Colonic mucosa (tissue), 4 donors: Measurements from ENCODE around the gene CPLX1. TPM values are rescaled to one million over a fixed set of nuclear protein-coding genes. Genes with fewer than 3 reads are reported as not detected.

Experiments
- DNase-seq: peaks from one replicate; pipeline ENCODE4 v3.0.0-alpha.2; 2020
- H3K27ac ChIP-seq: fragments of 200-600 bp; one replicate; pipeline ENCODE4 v1.8.0; 2021
- H3K27me3 ChIP-seq: fragments of 200-600 bp; one replicate; pipeline ENCODE4 v1.8.0; 2021
- H3K36me3 ChIP-seq: fragments of 200-600 bp; one replicate; pipeline ENCODE4 v1.8.0; 2021
- H3K4me1 ChIP-seq: fragments of 200-600 bp; one replicate; pipeline ENCODE4 v1.8.0; 2021; ENCODE audit warnings: mild to moderate bottlenecking
- H3K4me3 ChIP-seq: fragments of 200-600 bp; one replicate; pipeline ENCODE4 v1.8.0; 2021
- H3K9ac ChIP-seq, 2 donors: one replicate each; pipeline ENCODE4 v1.7.0; 2013; ENCODE audit warnings: control low read depth in 2 of 2, low read depth in 2 of 2, low read length in 2 of 2
- H3K9me3 ChIP-seq: fragments of 200-600 bp; one replicate; pipeline ENCODE4 v1.8.0; 2021
- CTCF ChIP-seq: fragments of 200-600 bp; IDR thresholded peaks from one replicate; pipeline ENCODE4 v1.8.0; 2022; ENCODE audit warnings: antibody characterized with exemption, mild to moderate bottlenecking
- intact Hi-C: fragments of 100-400 bp; cut with DNase I; formaldehyde crosslinking; loops from one replicate; pipeline ENCODE4 v1.14.1; 2022
- total RNA-seq, 2 donors: library from RNA; stranded (reverse); fragmentation: NEBNext Ultra II Directional in 1 of 2; extraction: Animal tissue kit (Norgen Biotek cat#: 25700) in 1 of 2; gene quantifications; one replicate each; pipeline ENCODE4 v1.2.1, GENCODE V29; 2021
- donor health status: healthy.
- donor health status: DM: no; HTN: no; CAD: no.
- donor health status: DM: no; HTN: no; CAD: no.

Gene CPLX1
- total RNA-seq, 2 donors from 2014 or later: 2.7 to 16.5 TPM

- intact Hi-C loops: no loop called here
- DNase-seq: no peak
These were observed 1.4 kb downstream of the CPLX1 start for GRCh38 chr4:824461-825062.

GRCh38 chr4:823761-824460, 2.0 kb downstream of the CPLX1 start:
- intact Hi-C loops: no loop called here
- no peaks in the 10 kb centered on the region for H3K36me3 ChIP-seq
- no peaks in the 10 kb centered on the region for H3K9me3 ChIP-seq
- no peak overlapping the region for H3K4me3 ChIP-seq
- DNase-seq: no peak
- H3K27me3 ChIP-seq: peaks cover 37% of the 10 kb centered on the region
- H3K4me1 ChIP-seq: peaks cover 4% of the 10 kb centered on the region
- H3K9ac ChIP-seq: no peak overlapping the region
- no peak overlapping the region for H3K27ac ChIP-seq
- no peak for TF ChIP-seq CTCF

More at GRCh38 chr4:824461-825062, 1.4 kb downstream of the CPLX1 start:
- no peak overlapping the region for H3K9ac ChIP-seq
- peaks cover 37% of the 10 kb centered on the region for H3K27me3 ChIP-seq
- H3K4me3 ChIP-seq: no peak overlapping the region
- no peak overlapping the region for H3K27ac ChIP-seq
- H3K9me3 ChIP-seq: no peaks in the 10 kb centered on the region
- peaks cover 4% of the 10 kb centered on the region for H3K4me1 ChIP-seq
- TF ChIP-seq CTCF: no peak
- H3K36me3 ChIP-seq: no peaks in the 10 kb centered on the region

- intact Hi-C loops: no loop called here
These were observed 2.7 kb downstream of the CPLX1 start for GRCh38 chr4:823176-823760.

GRCh38 chr4:822361-823175, 3.4 kb downstream of the CPLX1 start:
- no peak overlapping the region for H3K9ac ChIP-seq
- peaks cover 4% of the 10 kb centered on the region for H3K4me1 ChIP-seq
- no peak for TF ChIP-seq CTCF
- intact Hi-C loops: no loop called here
- no peak overlapping the region for H3K4me3 ChIP-seq
- H3K27ac ChIP-seq: no peak overlapping the region
- no peaks in the 10 kb centered on the region for H3K9me3 ChIP-seq
- DNase-seq: no peak
- peaks cover 27% of the 10 kb centered on the region for H3K27me3 ChIP-seq
- H3K36me3 ChIP-seq: no peaks in the 10 kb centered on the region

More at GRCh38 chr4:823176-823760, 2.7 kb downstream of the CPLX1 start:
- Histone ChIP-seq H3K36me3 (no peaks in the 10 kb centered on the region), H3K4me1 (peaks cover 4% of the 10 kb centered on the region), H3K27me3 (peaks cover 34% of the 10 kb centered on the region), H3K9me3 (no peaks in the 10 kb centered on the region), H3K4me3 (no peak overlapping the region), H3K27ac (no peak overlapping the region), H3K9ac (no peak overlapping the region)
- DNase-seq: no peak
- no peak for TF ChIP-seq CTCF

- no peak for DNase-seq
- H3K4me1 ChIP-seq: peaks cover 4% of the 10 kb centered on the region
- H3K27ac ChIP-seq: no peak overlapping the region
- intact Hi-C loops: no loop called here
- no peak for TF ChIP-seq CTCF
- peaks cover 18% of the 10 kb centered on the region for H3K27me3 ChIP-seq
- no peaks in the 10 kb centered on the region for H3K36me3 ChIP-seq
- H3K9me3 ChIP-seq: no peaks in the 10 kb centered on the region
- no peak overlapping the region for H3K9ac ChIP-seq
- H3K4me3 ChIP-seq: no peak overlapping the region
These were observed 4.3 kb downstream of the CPLX1 start for GRCh38 chr4:821631-822030.
